ENCODE data around the gene ANTXRL. TPM values are rescaled to one million over a fixed set of nuclear protein-coding genes. Genes with fewer than 3 reads are reported as not detected.
"Not testable (repeated sequence)": the region's sequence is repeated elsewhere in the genome, so short reads cannot be mapped to it uniquely, and the experiment has no call there.

Gene ANTXRL
- total RNA-seq, 1 experiment from 2014 or later, result not detected

- Histone ChIP-seq H2AFZ (ENCODE audit: low read length) (no peak overlapping the region), H3K27me3 (ENCODE audit: low read length) (no peaks in the 10 kb centered on the region; the same call in 1 of the 2 replicates), H3K9me3 (ENCODE audit: low read length) (no peaks in the 10 kb centered on the region), H3K4me2 (ENCODE audit: low read length) (no peak overlapping the region), H3K4me3 (ENCODE audit: low read length) (no peak overlapping the region), H3K79me2 (ENCODE audit: low read length) (no peaks in the 10 kb centered on the region), H3K4me1 (ENCODE audit: insufficient read depth, low read length) (no peaks in the 10 kb centered on the region), H3K9ac (ENCODE audit: low read length) (no peak overlapping the region), H3K27ac (ENCODE audit: low read length) (no peak overlapping the region), H3K36me3 (ENCODE audit: low read depth, low read length) (no peaks in the 10 kb centered on the region), H3K9me2 (replicated peaks; ENCODE audit: low read length) (no peaks in the 10 kb centered on the region), H4K20me1 (ENCODE audit: low read length) (no peaks in the 10 kb centered on the region), H3F3A (ENCODE audit: low read length, unreplicated experiment) (no peaks in the 10 kb centered on the region)
- POLR2A ChIA-PET (ENCODE audit: unreplicated experiment), result no interaction called here
- no peak for ATAC-seq
- intact Hi-C loops (cut with micrococcal nuclease), result no loop called here
- CTCF ChIA-PET, result no interaction called here
- DNase-seq, result no peak
- BruUV-seq (replicated peaks), result no TSS peak
- TF ChIP-seq CTCF (conservative IDR thresholded peaks at IDR 0.05; ENCODE audit: low read depth, low read length) (no peak), EZH2 (IDR thresholded peaks at IDR 0.05; ENCODE audit: low read length, unreplicated experiment) (no peak), EZH2phosphoT487 (IDR thresholded peaks at IDR 0.05; ENCODE audit: borderline replicate concordance, low read length) (no peak)
These were observed 9.0 kb upstream of the ANTXRL start for GRCh38 chr10:46277840-46278239.

DNA sequence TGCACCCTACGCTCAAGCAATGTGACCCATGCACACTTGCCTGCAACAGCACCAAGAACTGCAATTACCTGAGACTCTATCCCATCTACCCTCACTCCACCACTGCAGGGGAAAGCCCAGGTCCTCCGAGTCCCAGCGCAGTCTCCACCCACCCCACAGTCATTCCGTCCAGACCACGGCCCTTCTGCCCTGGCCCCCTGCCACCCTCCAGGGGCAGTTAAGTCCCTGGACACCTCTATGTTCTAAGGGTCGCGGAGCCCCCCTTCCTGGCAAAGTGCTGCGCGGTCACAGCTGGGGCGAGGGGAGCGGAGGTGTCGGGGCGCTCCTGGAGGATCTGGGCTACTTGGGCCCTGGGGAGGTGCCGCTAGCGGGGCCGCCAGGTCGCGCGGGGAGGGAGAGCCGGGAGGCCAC is 4.4 kb upstream of the ANTXRL start:
- H3K4me1 ChIP-seq (ENCODE audit: insufficient read depth, low read length); H3K27me3 ChIP-seq (ENCODE audit: low read length); H3K79me2 ChIP-seq (ENCODE audit: low read length); H3K27ac ChIP-seq (ENCODE audit: low read length); H3K9me2 ChIP-seq (replicated peaks; ENCODE audit: low read length); H3K36me3 ChIP-seq (ENCODE audit: low read depth, low read length); ATAC-seq; CTCF ChIA-PET; H4K20me1 ChIP-seq (ENCODE audit: low read length); DNase-seq; H3K9me3 ChIP-seq (ENCODE audit: low read length); BruUV-seq (replicated peaks); POLR2A ChIA-PET (ENCODE audit: unreplicated experiment); H3K9ac ChIP-seq (ENCODE audit: low read length); H3F3A ChIP-seq (ENCODE audit: low read length, unreplicated experiment); intact Hi-C loops (cut with micrococcal nuclease): not testable (repeated sequence)
- Histone ChIP-seq H3K4me3 (ENCODE audit: low read length) (peak overlapping the region; percentile 57), H3K4me2 (ENCODE audit: low read length) (peak overlapping the region; percentile 77), H2AFZ (ENCODE audit: low read length) (peak overlapping the region; percentile 71; the same call in 1 of the 2 replicates)

DNA sequence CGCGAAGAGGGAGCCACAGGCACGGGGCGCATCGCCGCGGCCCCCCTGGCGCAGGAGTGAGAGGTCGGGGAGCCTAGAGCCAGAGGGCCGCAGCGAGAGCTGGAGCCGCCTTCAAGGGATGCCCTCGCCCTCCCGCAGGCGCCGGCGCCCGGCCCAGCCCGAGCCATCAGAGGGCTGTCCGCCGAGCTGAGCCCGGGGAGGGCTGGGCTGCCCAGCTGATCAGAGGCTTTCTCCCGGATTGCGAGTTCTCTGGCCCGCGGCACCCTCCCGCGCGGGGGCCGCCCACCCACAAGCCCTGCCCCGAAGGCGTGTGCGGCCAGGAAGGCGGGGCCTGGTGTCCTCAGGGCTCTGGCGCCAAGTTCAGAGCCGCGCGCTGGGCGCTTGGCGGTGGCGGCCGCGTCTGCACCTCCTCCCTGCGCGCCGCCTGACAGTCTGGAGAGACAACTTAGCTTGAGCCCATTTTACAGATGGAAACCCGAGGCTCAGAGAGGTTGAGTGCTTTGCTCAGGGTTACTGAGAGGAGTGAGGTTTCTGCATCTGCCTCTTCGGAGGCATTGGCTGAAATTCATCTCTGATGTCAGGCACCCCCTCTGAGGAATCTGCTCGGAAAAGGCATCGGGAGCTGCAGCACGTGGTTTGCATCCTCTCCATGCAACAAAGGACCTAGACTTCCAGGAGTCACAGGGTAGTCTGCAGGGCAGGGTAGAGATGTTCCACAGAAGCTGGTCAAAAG is 3.8 kb upstream of the ANTXRL start:
- Histone ChIP-seq H3K79me2 (ENCODE audit: low read length) (no peaks in the 10 kb centered on the region), H3K4me2 (ENCODE audit: low read length) (peak overlapping the region; percentile 77), H3K27ac (ENCODE audit: low read length) (no peak overlapping the region), H2AFZ (ENCODE audit: low read length) (peak overlapping the region; percentile 71; the same call in 1 of the 2 replicates), H3K4me3 (ENCODE audit: low read length) (peak overlapping the region; percentile 57), H3K4me1 (ENCODE audit: insufficient read depth, low read length) (no peaks in the 10 kb centered on the region), H3K9ac (ENCODE audit: low read length) (no peak overlapping the region), H3K9me3 (ENCODE audit: low read length) (no peaks in the 10 kb centered on the region), H4K20me1 (ENCODE audit: low read length) (no peaks in the 10 kb centered on the region), H3K9me2 (replicated peaks; ENCODE audit: low read length) (no peaks in the 10 kb centered on the region), H3F3A (ENCODE audit: low read length, unreplicated experiment) (no peaks in the 10 kb centered on the region), H3K36me3 (ENCODE audit: low read depth, low read length) (no peaks in the 10 kb centered on the region), H3K27me3 (ENCODE audit: low read length) (no peaks in the 10 kb centered on the region; the same call in 1 of the 2 replicates)
- intact Hi-C loops (cut with micrococcal nuclease), result no loop called here
- peak; percentile 42 for DNase-seq
- BruUV-seq (replicated peaks), result no TSS peak
- CTCF ChIA-PET, result no interaction called here
- peak; percentile 42 for ATAC-seq
- TF ChIP-seq EZH2 (IDR thresholded peaks at IDR 0.05; ENCODE audit: low read length, unreplicated experiment) (no peak), EZH2phosphoT487 (IDR thresholded peaks at IDR 0.05; ENCODE audit: borderline replicate concordance, low read length) (no peak), CTCF (conservative IDR thresholded peaks at IDR 0.05; ENCODE audit: low read depth, low read length) (no peak)
- POLR2A ChIA-PET (ENCODE audit: unreplicated experiment), result no interaction called here

Data from PC-3 (cell line).